Gastroesophageal sphincter (tissue), 3 donors: ENCODE data around the gene ADAMTS19.

Experiments
- CTCF ChIP-seq, 4 experiments: fragments of 200-600 bp in 2 of 4; fragments of 450-650 bp in 2 of 4; sonication (generic) in 1 of 4; IDR thresholded peaks; one replicate each; pipeline ENCODE4 v1.5.1; 2017 to 2019; ENCODE audit warnings: antibody characterized with exemption in 4 of 4, mild to moderate bottlenecking in 2 of 4, moderate library complexity in 2 of 4
- EP300 ChIP-seq: sonication (generic); formaldehyde crosslinking; IDR thresholded peaks from one replicate; pipeline ENCODE4 v1.6.1; 2017; ENCODE audit warnings: antibody characterized with exemption, mild to moderate bottlenecking
- POLR2A ChIP-seq, 2 donors: fragments of 450-650 bp; IDR thresholded peaks; one replicate each; pipeline ENCODE4 v1.6.1; 2017; ENCODE audit warnings: antibody characterized with exemption in 2 of 2, mild to moderate bottlenecking in 2 of 2, moderate library complexity in 1 of 2
- POLR2AphosphoS5 ChIP-seq: sonication (generic); formaldehyde crosslinking; IDR thresholded peaks from one replicate; pipeline ENCODE4 v1.6.1; 2017; ENCODE audit warnings: antibody characterized with exemption

- TF ChIP-seq CTCF (IDR thresholded peaks at IDR 0.05) (no peak), POLR2AphosphoS5 (no peak), POLR2A (IDR thresholded peaks at IDR 0.05) (no peak), EP300 (no peak)
These were observed 285.9 kb downstream of the ADAMTS19 start for GRCh38 chr5:129745997-129746396.
